ENCODE results near the gene PPIA. TPM values are rescaled to one million over a fixed set of nuclear protein-coding genes. Genes with fewer than 3 reads are reported as not detected.

The PPIA gene
- total RNA-seq, 1 experiment from 2014 or later, result 2,409 TPM

- Histone ChIP-seq H3K23me2 (ENCODE audit: insufficient read length, low read depth, low read length, poor library complexity, severe bottlenecking) (no peaks in the 10 kb centered on the region), H2AFZ (ENCODE audit: low read length) (no peak overlapping the region), H3K18ac (ENCODE audit: insufficient read length, low read depth, low read length) (no peak overlapping the region), H3K14ac (ENCODE audit: insufficient read depth, low read length) (no peak overlapping the region), H2BK5ac (ENCODE audit: insufficient read length, low read length) (no peak overlapping the region), H3K9me3 (ENCODE audit: control insufficient read depth, low read depth, low read length) (no peaks in the 10 kb centered on the region), H3K27ac (ENCODE audit: insufficient read length, low read depth, low read length) (no peak overlapping the region), H2BK20ac (ENCODE audit: low read depth, low read length, poor library complexity, severe bottlenecking) (no peak overlapping the region), H2AK5ac (ENCODE audit: insufficient read length, low read length) (no peak overlapping the region), H3K4me1 (ENCODE audit: insufficient read depth, low read length) (no peaks in the 10 kb centered on the region), H2BK12ac (ENCODE audit: insufficient read length, low read depth, low read length) (no peak overlapping the region), H3K79me1 (ENCODE audit: insufficient read depth, low read depth, low read length, poor library complexity, severe bottlenecking) (no peaks in the 10 kb centered on the region), H3T11ph (ENCODE audit: low read length) (no peak overlapping the region), H3K4ac (ENCODE audit: low read depth, low read length) (no peak overlapping the region), H4K8ac (replicated peaks; ENCODE audit: insufficient read length, low read depth, low read length) (no peak overlapping the region), H4K5ac (ENCODE audit: insufficient read length, low read depth, low read length) (no peak overlapping the region), H4K91ac (ENCODE audit: insufficient read length, low read depth, low read length) (no peak overlapping the region), H4K20me1 (ENCODE audit: control insufficient read depth, insufficient read depth, insufficient read length) (no peaks in the 10 kb centered on the region), H3K79me2 (ENCODE audit: insufficient read depth, low read length) (no peaks in the 10 kb centered on the region), H2BK120ac (ENCODE audit: low read depth, low read length, poor library complexity, severe bottlenecking) (no peak overlapping the region), H3K9ac (ENCODE audit: extremely low read depth, insufficient read length, low read length) (no peak overlapping the region), H2BK15ac (ENCODE audit: low read depth, low read length) (no peak overlapping the region), H3K23ac (ENCODE audit: insufficient read length, low read depth, low read length) (no peak overlapping the region), H3K27me3 (ENCODE audit: insufficient read depth, low read length) (no peaks in the 10 kb centered on the region), H3K4me2 (ENCODE audit: insufficient read depth, insufficient read length, low read length) (no peak overlapping the region), H3K56ac (ENCODE audit: insufficient read length, low read depth, low read length) (no peak overlapping the region)
- no CpG with 5 or more reads among the region's 5 CpGs for WGBS (ENCODE audit: extremely low coverage, insufficient read length, low lambda C conversion rate)
- no peak overlapping the region for H3K4me3 Mint-ChIP-seq
- DNase-seq, result no peak
- no peaks in the 10 kb centered on the region for H3K9me3 Mint-ChIP-seq
- no peaks in the 10 kb centered on the region; a peak in 1 of 7 replicates for H3K36me3 Mint-ChIP-seq (ENCODE audit: insufficient read depth in 1 of 3, low read depth in 3 of 3)
- H3K27me3 Mint-ChIP-seq (ENCODE audit: low read depth), result no peaks in the 10 kb centered on the region
- TF ChIP-seq, protein P1, sequence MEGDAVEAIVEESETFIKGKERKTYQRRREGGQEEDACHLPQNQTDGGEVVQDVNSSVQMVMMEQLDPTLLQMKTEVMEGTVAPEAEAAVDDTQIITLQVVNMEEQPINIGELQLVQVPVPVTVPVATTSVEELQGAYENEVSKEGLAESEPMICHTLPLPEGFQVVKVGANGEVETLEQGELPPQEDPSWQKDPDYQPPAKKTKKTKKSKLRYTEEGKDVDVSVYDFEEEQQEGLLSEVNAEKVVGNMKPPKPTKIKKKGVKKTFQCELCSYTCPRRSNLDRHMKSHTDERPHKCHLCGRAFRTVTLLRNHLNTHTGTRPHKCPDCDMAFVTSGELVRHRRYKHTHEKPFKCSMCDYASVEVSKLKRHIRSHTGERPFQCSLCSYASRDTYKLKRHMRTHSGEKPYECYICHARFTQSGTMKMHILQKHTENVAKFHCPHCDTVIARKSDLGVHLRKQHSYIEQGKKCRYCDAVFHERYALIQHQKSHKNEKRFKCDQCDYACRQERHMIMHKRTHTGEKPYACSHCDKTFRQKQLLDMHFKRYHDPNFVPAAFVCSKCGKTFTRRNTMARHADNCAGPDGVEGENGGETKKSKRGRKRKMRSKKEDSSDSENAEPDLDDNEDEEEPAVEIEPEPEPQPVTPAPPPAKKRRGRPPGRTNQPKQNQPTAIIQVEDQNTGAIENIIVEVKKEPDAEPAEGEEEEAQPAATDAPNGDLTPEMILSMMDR (conservative IDR thresholded peaks at IDR 0.05), result no peak
- H3K27ac Mint-ChIP-seq, result no peak overlapping the region
- H3K4me1 Mint-ChIP-seq, result 0 out of 4 replicates have a peak, but pooled peaks cover 0 to 3% of the 10 kb centered on the region in 2 experiments
These were observed 6.5 kb upstream of the PPIA start for GRCh38 chr7:44789990-44790389.

All from H9 (cell line).